ENCODE measurements around the gene THRAP3. TPM values are rescaled to one million over a fixed set of nuclear protein-coding genes. Genes with fewer than 3 reads are reported as not detected.

The THRAP3 gene
- total and polyA plus RNA-seq, 9 of the 15 experiments (the other 6 are each of a cell fraction or from before 2014, with no cell fraction given), result 66.2 to 135 (median 113) TPM

DNA sequence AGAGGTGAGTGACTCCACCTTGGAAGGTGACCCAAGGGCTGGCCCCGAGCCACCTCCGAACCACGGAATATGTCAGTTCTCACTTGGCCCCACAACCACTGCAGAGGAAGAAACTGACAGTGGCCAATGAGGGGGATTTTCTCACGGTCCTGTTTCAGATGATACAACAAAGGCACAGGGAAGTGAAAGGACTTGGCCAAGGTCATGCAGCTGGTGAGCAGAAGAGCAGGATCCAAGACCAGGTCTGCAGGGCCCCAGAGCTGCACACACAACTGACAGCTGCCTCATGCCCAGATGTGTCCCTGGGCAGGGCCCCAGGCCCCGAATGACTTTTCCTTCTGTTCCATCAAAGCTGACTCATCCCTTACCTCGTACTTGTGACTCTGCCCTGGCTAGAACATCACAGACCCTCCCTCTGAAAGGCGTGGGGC lies 125.0 kb downstream of the THRAP3 start:
- POLR2A ChIA-PET, result interaction anchor here (0.5 to 0.9 kb wide), 2 partner anchors 17 to 42 kb away, joined by 4 read pairs; no protein-coding TSS in a partner anchor
- BruUV-seq (replicated peaks), result no TSS peak
- Histone ChIP-seq H3K4me1 (replicated peaks in 1 of 2; ENCODE audit: control insufficient read depth in 2 of 2, insufficient read depth in 2 of 2, low read length in 2 of 2) (peaks cover 5 to 18% of the 10 kb centered on the region in 2 experiments; a peak in 4 of 5 replicates), H4K20me1 (replicated peaks; ENCODE audit: control insufficient read depth, insufficient read depth, low read length) (peaks cover 9% of the 10 kb centered on the region; the same call in 1 of the 2 replicates), H3K9me3 (replicated peaks; ENCODE audit: control insufficient read depth, insufficient read depth, low read depth, low read length) (no peaks in the 10 kb centered on the region), H3K27ac (ENCODE audit: extremely low read depth, low read depth, low read length) (no peak overlapping the region), H3K9me1 (ENCODE audit: control insufficient read depth, insufficient read depth, low read length) (no peaks in the 10 kb centered on the region), H3K27me3 (ENCODE audit: control insufficient read depth in 2 of 2, insufficient read depth in 2 of 2, low read length in 2 of 2) (no peaks in the 10 kb centered on the region), H3K36me3 (ENCODE audit: control insufficient read depth, insufficient read depth, low read length) (peaks cover 90% of the 10 kb centered on the region; the same call in 2 of the 3 replicates), H3K79me2 (ENCODE audit: control insufficient read depth, insufficient read depth, low read length) (no peaks in the 10 kb centered on the region), H3K4me3 (no peak overlapping the region), H3K9ac (ENCODE audit: insufficient read depth in 1 of 2, low read depth in 2 of 2, low read length in 2 of 2) (peak overlapping the region in 1 of 2 experiments; percentile 77; a peak in 2 of 4 replicates), H3K4me2 (ENCODE audit: insufficient read depth, low read length) (no peak overlapping the region), H2AFZ (ENCODE audit: low read depth, low read length) (no peak overlapping the region)
- in situ Hi-C loops (cut with MboI) (loop anchor here (5.0 kb wide), 1 partner anchor 73 kb away; no protein-coding TSS in a partner anchor), intact Hi-C loops (cut with micrococcal nuclease) (no loop called here)
- TF ChIP-seq, protein P1, sequence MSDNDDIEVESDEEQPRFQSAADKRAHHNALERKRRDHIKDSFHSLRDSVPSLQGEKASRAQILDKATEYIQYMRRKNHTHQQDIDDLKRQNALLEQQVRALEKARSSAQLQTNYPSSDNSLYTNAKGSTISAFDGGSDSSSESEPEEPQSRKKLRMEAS (CRISPR knock-in tag; IDR thresholded peaks at IDR 0.05), result no peak
- TF ChIP-seq NR4A1 (CRISPR knock-in tag; IDR thresholded peaks at IDR 0.05) (no peak), NR4A1 (tag; IDR thresholded peaks at IDR 0.05) (no peak), ZNF324 (CRISPR knock-in tag; IDR thresholded peaks at IDR 0.05) (no peak), PYGO2 (tag; IDR thresholded peaks at IDR 0.05) (no peak), HMG20A (CRISPR knock-in tag; conservative IDR thresholded peaks at IDR 0.05) (no peak), MECOM (CRISPR knock-in tag; IDR thresholded peaks at IDR 0.05) (no peak), ZNF280A (IDR thresholded peaks at IDR 0.05; ENCODE audit: low read depth, partially characterized antibody) (no peak)
- DNase-seq (ENCODE audit: extremely low read depth in 1 of 4, low spot score in 3 of 4), result no peak
- FAIRE-seq, result no peak
- no peak for ATAC-seq
- WGBS (ENCODE audit: insufficient coverage, low coverage, missing lambda C conversion rate), result 71% methylated on average over 7 of the region's 7 CpGs
- CTCF ChIA-PET (ENCODE audit: low intra/inter-chr PET ratio), result no interaction called here

Measured in K562 (cell line).